Activated T-helper 1 cell treated with Interleukin-2 at 50 U/mL for 16 hours (primary cell): ENCODE measurements around the gene IREB2.
A peak's percentile ranks its signal among the peaks of the same experiment; 100 is the strongest.
"Not testable (repeated sequence)": the region's sequence is repeated elsewhere in the genome, so short reads cannot be mapped to it uniquely, and the experiment has no call there.

Experiments
- DNase-seq: peaks from one replicate; pipeline ENCODE4 v3.0.0-alpha.2; 2020; ENCODE audit warnings: low read depth

The IREB2 gene

GRCh38 chr15:78437762-78438618, at the start of gene IREB2:
Gene IREB2 (plus strand): TSS chr15:78438216. CDS start chr15:78438338, 122 bp downstream.
- DNase-seq, result peak; percentile 95

GRCh38 chr15:78388865-78389264, 49.2 kb upstream of the IREB2 start:
- no peak for DNase-seq

GRCh38 chr15:78389322-78389721, 48.7 kb upstream of the IREB2 start:
- DNase-seq, result no peak

GRCh38 chr15:78389738-78390137, 48.3 kb upstream of the IREB2 start:
- DNase-seq, result no peak

GRCh38 chr15:78390242-78390641, 47.8 kb upstream of the IREB2 start:
- DNase-seq, result no peak

GRCh38 chr15:78390826-78391225, 47.2 kb upstream of the IREB2 start:
- DNase-seq, result no peak

GRCh38 chr15:78391781-78392180, 46.2 kb upstream of the IREB2 start:
- DNase-seq, result no peak

GRCh38 chr15:78392430-78392829, 45.6 kb upstream of the IREB2 start:
- DNase-seq, result no peak

GRCh38 chr15:78393137-78393536, 44.9 kb upstream of the IREB2 start:
- no peak for DNase-seq

GRCh38 chr15:78394026-78394425, 44.0 kb upstream of the IREB2 start:
- no peak for DNase-seq

- DNase-seq, result no peak
Measured at GRCh38 chr15:78394981-78395616, 42.9 kb upstream of the IREB2 start.

- no peak for DNase-seq
Measured at GRCh38 chr15:78396186-78396814, 41.7 kb upstream of the IREB2 start.

- DNase-seq, result no peak
Measured at GRCh38 chr15:78396976-78397375, 41.0 kb upstream of the IREB2 start.

GRCh38 chr15:78397382-78397781, 40.6 kb upstream of the IREB2 start:
- no peak for DNase-seq

GRCh38 chr15:78398076-78398825, 39.8 kb upstream of the IREB2 start:
- no peak for DNase-seq

GRCh38 chr15:78399091-78399490, 38.9 kb upstream of the IREB2 start:
- DNase-seq, result no peak

- no peak for DNase-seq
Measured at GRCh38 chr15:78402061-78402610, 35.9 kb upstream of the IREB2 start.

- DNase-seq, result no peak
Measured at GRCh38 chr15:78404125-78404524, 33.9 kb upstream of the IREB2 start.

- DNase-seq, result not testable (repeated sequence)
Measured at GRCh38 chr15:78404796-78405195, 33.2 kb upstream of the IREB2 start.

GRCh38 chr15:78405336-78405924, 32.6 kb upstream of the IREB2 start:
- DNase-seq, result no peak

GRCh38 chr15:78406016-78406585, 31.9 kb upstream of the IREB2 start:
- no peak for DNase-seq
